Stimulated activated naive CD8-positive, alpha-beta T cell treated with anti-CD3 and anti-CD28 coated beads, Interleukin-15, Interleukin-2, amounts not matched to agents 100 ng/mL and 50 ng/mL, for 24 hours (primary cell): Measurements from ENCODE around the gene MYO1F.

Source experiments
- H3K27ac Mint-ChIP-seq: one replicate; pipeline ENCODE4 v1.8.0; 2021; ENCODE audit warnings: mild to moderate bottlenecking, mixed read lengths
- H3K27me3 Mint-ChIP-seq: one replicate; pipeline ENCODE4 v1.8.0; 2021; ENCODE audit warnings: mixed read lengths
- H3K36me3 Mint-ChIP-seq: one replicate; pipeline ENCODE4 v1.8.0; 2021; ENCODE audit warnings: low read depth, mixed read lengths
- H3K4me1 Mint-ChIP-seq: one replicate; pipeline ENCODE4 v1.8.0; 2021; ENCODE audit warnings: low read depth, mixed read lengths
- H3K4me3 Mint-ChIP-seq: one replicate; pipeline ENCODE4 v1.8.0; 2021; ENCODE audit warnings: mild to moderate bottlenecking, mixed read lengths
- H3K9me3 Mint-ChIP-seq: one replicate; pipeline ENCODE4 v1.8.0; 2021; ENCODE audit warnings: mixed read lengths

MYO1F gene

DNA sequence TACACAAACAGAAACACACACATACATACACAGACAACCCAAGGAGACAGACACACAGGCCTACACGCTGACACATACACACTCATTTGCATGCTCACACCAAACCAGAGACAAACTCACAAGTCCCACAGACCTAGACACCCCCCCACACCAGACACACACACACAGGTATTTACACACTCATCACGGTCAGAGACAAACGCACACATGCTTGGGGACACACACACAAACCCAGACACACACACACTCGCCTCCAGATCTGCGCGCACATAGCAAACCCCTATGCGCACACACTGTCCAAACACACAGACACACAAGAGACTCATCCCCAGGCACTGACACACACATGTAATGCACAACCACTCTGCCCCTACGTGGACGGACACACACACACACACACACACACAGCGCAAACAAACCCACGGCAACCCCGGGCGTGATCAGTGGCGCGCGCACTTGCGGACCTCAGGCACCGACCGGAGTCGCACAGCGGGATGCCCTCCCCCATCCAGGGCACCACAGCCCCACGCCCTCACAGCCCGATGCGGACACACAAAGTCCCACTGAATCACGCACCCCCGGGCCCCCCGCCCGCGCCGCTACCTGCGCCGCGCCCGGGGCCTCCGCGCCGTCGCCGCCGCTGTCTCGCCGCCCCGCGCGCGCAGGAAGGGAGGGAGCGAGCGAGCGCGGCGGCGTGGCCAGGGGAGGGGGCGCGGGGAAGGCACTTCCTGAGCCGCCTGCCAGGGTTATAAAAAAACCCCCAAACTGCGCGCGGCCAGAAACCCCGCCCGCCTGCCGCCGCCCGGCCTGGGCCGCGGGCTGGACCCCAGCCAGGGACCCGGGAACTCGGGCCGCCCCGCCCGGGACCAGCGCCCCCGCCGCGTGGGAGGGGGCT is 33.0 kb upstream of the MYO1F start, which contains the start of gene ADAMTS10:
Gene ADAMTS10, minus strand, starts transcription at position 675 of the 895 bp plus-strand sequence. CDS start 5,005 bp downstream, outside the sequence.
- Mint-ChIP-seq H3K36me3 (no peaks in the 10 kb centered on the region), H3K9me3 (no peaks in the 10 kb centered on the region), H3K4me1 (peaks cover 35% of the 10 kb centered on the region), H3K27ac (peak within 1 kb of the TSS; percentile 84), H3K27me3 (peaks cover 6% of the 10 kb centered on the region), H3K4me3 (peak within 1 kb of the TSS; percentile 82)

DNA sequence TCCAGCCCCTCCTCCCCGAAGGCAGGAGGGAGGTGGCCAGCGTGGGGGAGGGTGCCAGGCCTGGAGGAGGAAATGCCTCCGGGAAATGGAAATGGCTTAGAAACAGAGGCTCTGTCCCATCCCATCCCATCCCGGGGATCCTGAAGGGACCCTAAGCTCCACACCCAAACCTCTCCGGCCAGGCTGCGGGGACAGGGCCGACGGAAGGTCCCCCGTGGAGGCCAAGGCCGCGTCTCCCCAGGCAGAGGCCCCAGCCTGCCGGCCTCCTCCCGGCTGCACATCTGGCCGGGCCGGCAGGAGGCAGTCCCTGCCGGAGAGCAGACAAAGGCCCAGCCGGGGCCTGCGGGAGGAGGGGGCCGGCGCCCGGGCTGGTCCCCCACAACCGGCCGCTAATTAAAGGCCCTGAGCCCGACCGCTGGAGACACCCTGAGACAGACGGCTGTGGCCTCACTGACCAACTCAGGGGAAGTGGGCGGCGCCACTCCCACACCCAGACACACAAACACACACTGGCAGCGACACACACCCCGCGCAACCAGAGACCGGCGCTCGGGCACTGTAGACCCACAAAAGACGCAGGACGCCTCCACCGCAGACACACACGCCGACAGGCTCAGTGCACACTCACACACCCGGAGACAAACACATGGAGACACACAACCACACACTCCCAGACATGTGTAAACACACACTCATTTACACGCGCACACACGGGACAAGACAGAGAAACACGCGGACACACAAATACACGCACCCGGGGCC is 32.2 kb upstream of the MYO1F start:
- Mint-ChIP-seq H3K27me3 (peaks cover 6% of the 10 kb centered on the region), H3K27ac (peak overlapping the region; percentile 84), H3K4me3 (peak overlapping the region; percentile 82), H3K4me1 (peaks cover 31% of the 10 kb centered on the region), H3K9me3 (no peaks in the 10 kb centered on the region), H3K36me3 (no peaks in the 10 kb centered on the region)

DNA sequence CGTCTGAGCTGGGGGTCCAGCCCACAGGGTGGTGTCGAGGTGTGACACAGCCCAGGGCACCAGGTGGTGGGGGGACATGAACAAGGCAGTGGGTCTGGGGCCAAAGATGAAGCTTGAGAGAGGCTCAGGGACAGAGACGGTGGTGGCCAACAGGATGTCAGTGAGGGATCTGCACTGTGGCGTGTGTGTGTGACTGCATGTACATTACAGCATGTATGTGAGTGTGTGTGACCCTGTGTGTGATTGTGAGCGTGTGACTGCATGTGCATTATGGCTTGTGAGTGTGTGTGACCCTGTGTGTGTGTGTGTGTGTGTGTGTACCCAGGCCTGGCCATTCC is 31.7 kb upstream of the MYO1F start:
- Mint-ChIP-seq H3K27me3 (peaks cover 6% of the 10 kb centered on the region), H3K36me3 (no peaks in the 10 kb centered on the region), H3K9me3 (no peaks in the 10 kb centered on the region), H3K27ac (peak overlapping the region; percentile 10), H3K4me3 (peak overlapping the region; percentile 74), H3K4me1 (peaks cover 31% of the 10 kb centered on the region)

DNA sequence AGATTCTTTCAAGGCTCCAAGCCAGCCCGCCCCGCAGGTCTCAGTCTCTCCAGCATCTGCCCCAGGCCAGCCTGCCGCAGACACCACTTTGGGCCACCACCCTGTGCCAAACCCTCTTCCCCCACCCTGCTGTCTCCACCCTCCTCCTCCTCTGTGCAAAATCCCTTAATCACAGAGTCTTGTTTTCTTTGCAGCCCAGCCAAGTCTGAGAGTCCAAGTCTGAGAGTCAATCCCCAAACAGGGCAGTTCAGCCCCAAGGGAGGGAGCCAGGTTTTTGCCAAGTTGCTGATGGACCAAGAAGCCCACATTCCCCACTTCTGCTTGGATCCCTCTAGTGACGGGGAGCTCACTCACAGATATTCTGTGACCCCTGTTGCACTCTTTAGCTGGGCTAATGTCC is 30.1 kb upstream of the MYO1F start:
- H3K36me3 Mint-ChIP-seq: no peaks in the 10 kb centered on the region
- no peak overlapping the region for H3K4me3 Mint-ChIP-seq
- peaks cover 25% of the 10 kb centered on the region for H3K4me1 Mint-ChIP-seq
- H3K27ac Mint-ChIP-seq: no peak overlapping the region
- peaks cover 6% of the 10 kb centered on the region for H3K27me3 Mint-ChIP-seq
- no peaks in the 10 kb centered on the region for H3K9me3 Mint-ChIP-seq

DNA sequence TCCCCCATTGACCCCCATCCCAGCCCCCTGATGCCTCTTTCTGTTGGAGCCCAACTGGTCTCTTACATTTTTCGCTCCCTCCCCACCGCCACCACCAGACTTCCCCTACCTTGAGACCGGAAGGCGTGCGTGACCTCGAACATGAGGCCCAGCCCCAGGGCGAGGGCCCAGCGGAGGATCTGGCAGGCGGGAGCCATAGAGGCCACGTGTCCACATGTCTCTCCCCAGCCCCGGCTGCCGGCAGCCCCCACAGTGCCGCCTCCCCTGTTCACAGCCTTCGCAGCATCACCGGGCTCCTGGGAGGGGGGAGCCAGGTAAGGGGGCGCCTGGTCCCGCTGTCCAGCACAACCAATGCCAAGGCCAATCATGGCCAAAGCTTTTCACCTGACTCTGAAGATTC is 28.3 kb upstream of the MYO1F start:
- H3K36me3 Mint-ChIP-seq: no peaks in the 10 kb centered on the region
- H3K9me3 Mint-ChIP-seq: no peaks in the 10 kb centered on the region
- no peak overlapping the region for H3K27ac Mint-ChIP-seq
- H3K4me1 Mint-ChIP-seq: peaks cover 17% of the 10 kb centered on the region
- peaks cover 6% of the 10 kb centered on the region for H3K27me3 Mint-ChIP-seq
- no peak overlapping the region for H3K4me3 Mint-ChIP-seq

DNA sequence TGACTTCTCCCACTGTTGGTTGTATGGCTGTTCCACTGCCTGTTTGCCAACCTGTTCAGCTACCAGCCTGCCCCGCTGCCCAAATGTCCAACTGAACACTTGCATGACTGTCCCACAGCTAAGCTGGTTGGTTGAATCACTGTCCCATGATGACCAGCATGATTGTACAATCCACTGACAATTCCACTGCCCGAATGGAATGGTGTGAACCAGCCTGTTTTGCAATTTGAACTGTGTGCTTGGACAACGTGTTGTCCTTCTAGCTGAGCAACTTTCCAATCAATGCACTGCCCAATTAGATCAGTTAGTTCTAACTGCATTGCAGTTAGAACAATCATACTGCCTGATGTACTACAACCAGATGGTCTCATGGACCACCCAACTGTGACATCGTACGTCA is 24.6 kb upstream of the MYO1F start:
- H3K4me1 Mint-ChIP-seq: no peaks in the 10 kb centered on the region
- H3K36me3 Mint-ChIP-seq: no peaks in the 10 kb centered on the region
- H3K4me3 Mint-ChIP-seq: no peak overlapping the region
- H3K27me3 Mint-ChIP-seq: no peaks in the 10 kb centered on the region
- no peak overlapping the region for H3K27ac Mint-ChIP-seq
- no peaks in the 10 kb centered on the region for H3K9me3 Mint-ChIP-seq

DNA sequence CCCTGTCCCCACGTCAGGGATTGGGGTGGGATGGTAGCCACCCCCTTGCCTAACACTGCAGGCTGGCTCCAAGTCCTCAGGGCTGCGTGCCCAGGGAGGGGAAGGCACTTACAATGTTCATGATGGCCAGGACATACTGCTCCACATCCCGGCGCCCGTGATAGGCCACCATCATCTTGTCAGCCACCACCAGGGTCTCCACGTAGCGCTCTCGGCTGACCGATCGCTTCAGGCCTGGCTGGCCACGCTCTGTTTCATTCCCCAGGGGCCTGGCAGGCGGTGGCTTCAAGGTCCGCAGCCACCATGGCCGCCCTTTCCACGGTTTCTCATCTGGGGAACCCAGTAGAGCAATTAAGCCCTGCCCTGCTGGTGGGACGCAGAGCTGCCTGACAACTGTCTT is 23.6 kb upstream of the MYO1F start:
- H3K27ac Mint-ChIP-seq: no peak overlapping the region
- H3K36me3 Mint-ChIP-seq: no peaks in the 10 kb centered on the region
- no peaks in the 10 kb centered on the region for H3K27me3 Mint-ChIP-seq
- H3K4me1 Mint-ChIP-seq: no peaks in the 10 kb centered on the region
- H3K9me3 Mint-ChIP-seq: no peaks in the 10 kb centered on the region
- no peak overlapping the region for H3K4me3 Mint-ChIP-seq

DNA sequence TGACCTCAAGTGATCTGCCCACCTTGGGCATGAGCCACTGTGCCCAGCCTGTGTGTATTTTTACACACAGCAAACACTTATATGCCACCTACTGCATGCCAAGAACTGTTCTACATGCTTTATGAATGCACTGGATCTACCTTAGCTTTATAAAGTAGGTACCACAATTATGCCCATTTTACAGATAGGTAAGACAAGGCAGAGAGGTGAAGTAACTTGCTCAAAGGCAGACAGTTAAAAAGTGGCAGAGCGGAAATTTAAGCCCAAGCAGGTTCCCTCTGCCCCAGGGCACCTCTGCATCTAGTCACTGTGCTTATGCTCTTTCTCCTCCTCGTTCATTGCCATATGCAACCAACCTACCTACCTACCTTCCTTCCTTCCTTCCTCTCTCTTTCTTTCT is 22.8 kb upstream of the MYO1F start:
- no peaks in the 10 kb centered on the region for H3K27me3 Mint-ChIP-seq
- no peaks in the 10 kb centered on the region for H3K4me1 Mint-ChIP-seq
- no peak overlapping the region for H3K27ac Mint-ChIP-seq
- H3K4me3 Mint-ChIP-seq: no peak overlapping the region
- H3K36me3 Mint-ChIP-seq: no peaks in the 10 kb centered on the region
- H3K9me3 Mint-ChIP-seq: no peaks in the 10 kb centered on the region

DNA sequence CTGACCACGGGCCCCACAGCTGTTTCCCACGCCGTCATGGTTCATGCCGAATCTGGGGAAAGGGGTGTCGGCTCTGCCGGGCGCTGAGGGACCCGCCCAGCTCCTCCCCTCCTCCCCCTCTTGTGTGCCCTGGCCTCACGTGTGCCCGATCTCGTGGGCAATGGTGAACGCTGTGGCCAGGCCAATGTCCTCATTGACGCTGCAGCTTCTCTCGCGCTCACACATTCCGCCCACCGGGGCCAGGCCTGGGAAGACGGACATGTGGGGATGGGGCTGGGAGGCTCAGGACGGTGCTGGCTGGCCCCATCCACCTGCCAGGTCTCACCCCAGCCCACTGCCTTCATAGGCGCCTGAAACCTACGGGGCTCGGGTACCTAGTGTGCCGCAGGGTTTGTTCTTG is 18.9 kb upstream of the MYO1F start:
- H3K9me3 Mint-ChIP-seq: peaks cover 6% of the 10 kb centered on the region
- peaks cover 16% of the 10 kb centered on the region for H3K4me1 Mint-ChIP-seq
- no peaks in the 10 kb centered on the region for H3K36me3 Mint-ChIP-seq
- H3K27me3 Mint-ChIP-seq: no peaks in the 10 kb centered on the region
- no peak overlapping the region for H3K27ac Mint-ChIP-seq
- no peak overlapping the region for H3K4me3 Mint-ChIP-seq

DNA sequence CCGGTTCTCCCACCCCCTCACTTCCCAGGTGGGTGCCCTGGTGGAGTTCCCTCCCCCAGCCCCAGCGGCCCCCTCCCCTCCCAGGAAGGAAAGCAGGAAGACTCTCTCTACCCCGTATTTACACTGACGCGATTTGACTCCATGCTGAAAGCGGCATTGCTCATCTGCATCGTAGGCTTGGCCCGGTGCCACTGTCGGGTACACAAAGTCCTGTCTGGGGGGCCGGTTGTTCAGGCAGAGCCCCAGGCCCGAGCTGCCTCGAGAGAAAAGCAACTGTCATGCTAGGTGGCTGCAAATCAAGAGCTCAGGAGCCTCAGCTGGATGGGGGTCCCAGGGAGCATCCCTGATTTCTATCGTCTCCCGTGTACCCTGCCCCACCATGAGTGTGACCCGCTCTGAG is 18.4 kb upstream of the MYO1F start:
- Mint-ChIP-seq H3K27me3 (no peaks in the 10 kb centered on the region), H3K27ac (no peak overlapping the region), H3K4me1 (peaks cover 16% of the 10 kb centered on the region), H3K9me3 (peaks cover 6% of the 10 kb centered on the region), H3K36me3 (no peaks in the 10 kb centered on the region), H3K4me3 (no peak overlapping the region)

DNA sequence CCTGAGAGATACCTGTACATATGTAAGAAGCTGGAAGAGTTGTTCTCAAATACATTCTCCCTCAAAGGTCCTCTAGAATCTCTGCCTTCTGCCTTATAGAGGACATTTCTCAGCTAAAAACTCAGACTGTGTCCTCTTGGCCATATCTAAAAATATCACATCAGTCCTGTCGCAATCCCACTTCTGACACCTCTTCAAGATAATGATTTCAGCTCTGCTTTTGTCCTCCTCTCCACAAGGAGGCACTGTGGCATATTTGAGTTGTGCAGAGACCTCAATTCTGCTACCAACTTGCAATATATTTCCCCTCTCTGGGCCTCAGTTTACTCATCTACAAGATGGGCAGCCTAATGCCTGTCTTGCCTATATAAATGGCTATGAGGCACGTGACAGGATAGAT is 16.7 kb upstream of the MYO1F start:
- H3K9me3 Mint-ChIP-seq: peaks cover 6% of the 10 kb centered on the region
- peaks cover 16% of the 10 kb centered on the region for H3K4me1 Mint-ChIP-seq
- H3K36me3 Mint-ChIP-seq: no peaks in the 10 kb centered on the region
- H3K4me3 Mint-ChIP-seq: peak overlapping the region; percentile 10
- H3K27ac Mint-ChIP-seq: no peak overlapping the region
- no peaks in the 10 kb centered on the region for H3K27me3 Mint-ChIP-seq

DNA sequence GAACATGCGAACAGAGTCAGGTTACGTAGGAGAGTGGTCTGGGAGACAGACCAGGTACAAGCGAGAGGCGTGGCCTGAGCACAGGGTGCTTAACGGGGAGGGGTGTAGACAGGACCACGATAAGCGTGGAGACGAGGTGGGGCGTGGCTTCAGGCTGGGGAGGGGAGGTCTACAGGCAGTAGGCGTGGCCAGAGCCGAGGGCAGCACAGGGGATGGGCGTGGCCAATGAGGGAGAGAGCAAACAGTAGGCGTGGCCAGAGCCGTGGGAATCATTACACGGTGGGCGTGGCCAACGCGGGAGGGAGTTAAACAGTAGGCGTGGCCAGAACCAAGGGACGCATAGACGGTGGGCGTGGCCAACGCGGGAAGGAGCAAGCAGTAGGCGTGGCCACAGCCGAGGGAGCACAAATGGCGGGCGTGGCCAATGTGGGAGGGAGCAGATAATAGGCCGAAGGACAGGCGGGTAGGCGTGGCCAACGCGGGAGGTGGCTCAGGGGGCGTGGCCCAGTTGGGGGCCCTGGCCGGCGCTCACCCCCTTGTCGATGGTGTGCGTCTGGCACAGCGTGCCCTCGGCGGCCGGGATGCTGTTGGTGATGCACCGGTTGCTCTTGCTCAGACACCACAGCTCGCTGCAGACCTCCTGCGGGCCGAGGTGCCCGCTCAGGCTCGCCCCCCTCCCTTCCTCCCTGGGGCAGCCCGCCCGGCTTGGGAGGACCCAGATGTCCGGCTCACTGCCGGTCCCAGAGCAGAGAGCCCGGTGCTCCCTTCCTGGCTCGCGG is 15.2 kb upstream of the MYO1F start:
- H3K9me3 Mint-ChIP-seq: peaks cover 6% of the 10 kb centered on the region
- peak overlapping the region; percentile 79 for H3K4me3 Mint-ChIP-seq
- H3K27me3 Mint-ChIP-seq: no peaks in the 10 kb centered on the region

DNA sequence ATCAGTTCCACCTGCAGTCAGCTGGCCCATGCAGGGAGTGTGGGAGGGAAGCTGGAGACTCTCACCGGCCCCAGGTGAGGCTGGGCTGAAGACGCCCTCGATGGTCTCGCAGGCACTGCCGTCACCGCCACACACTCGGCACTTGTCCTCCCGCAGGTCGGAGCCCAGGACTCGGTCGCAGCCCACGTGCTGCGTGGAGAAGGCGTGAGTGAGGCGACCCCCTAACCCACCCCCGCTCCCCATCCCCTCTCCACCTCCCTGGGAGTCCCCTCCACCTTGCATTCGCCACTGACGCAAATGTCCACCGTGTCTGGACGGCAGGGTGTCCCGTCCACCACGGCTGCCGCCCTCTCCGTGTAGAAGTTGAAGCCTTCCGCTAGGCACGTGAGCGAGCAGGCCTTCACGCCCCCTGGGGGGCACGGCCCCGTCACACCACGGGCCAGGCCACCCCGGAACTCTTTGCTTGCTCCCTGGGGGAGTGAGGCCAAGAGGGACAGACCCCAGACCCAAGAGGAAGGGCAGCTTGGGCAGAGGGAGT is 12.0 kb upstream of the MYO1F start:
- Mint-ChIP-seq H3K4me3 (no peak overlapping the region), H3K27me3 (no peaks in the 10 kb centered on the region), H3K4me1 (peaks cover 16% of the 10 kb centered on the region), H3K36me3 (no peaks in the 10 kb centered on the region), H3K9me3 (peaks cover 6% of the 10 kb centered on the region), H3K27ac (no peak overlapping the region)

More for the DNA sequence above, 15.2 kb upstream of the MYO1F start:
- Mint-ChIP-seq H3K4me1 (peaks cover 16% of the 10 kb centered on the region), H3K36me3 (no peaks in the 10 kb centered on the region), H3K27ac (peak overlapping the region; percentile 65)

DNA sequence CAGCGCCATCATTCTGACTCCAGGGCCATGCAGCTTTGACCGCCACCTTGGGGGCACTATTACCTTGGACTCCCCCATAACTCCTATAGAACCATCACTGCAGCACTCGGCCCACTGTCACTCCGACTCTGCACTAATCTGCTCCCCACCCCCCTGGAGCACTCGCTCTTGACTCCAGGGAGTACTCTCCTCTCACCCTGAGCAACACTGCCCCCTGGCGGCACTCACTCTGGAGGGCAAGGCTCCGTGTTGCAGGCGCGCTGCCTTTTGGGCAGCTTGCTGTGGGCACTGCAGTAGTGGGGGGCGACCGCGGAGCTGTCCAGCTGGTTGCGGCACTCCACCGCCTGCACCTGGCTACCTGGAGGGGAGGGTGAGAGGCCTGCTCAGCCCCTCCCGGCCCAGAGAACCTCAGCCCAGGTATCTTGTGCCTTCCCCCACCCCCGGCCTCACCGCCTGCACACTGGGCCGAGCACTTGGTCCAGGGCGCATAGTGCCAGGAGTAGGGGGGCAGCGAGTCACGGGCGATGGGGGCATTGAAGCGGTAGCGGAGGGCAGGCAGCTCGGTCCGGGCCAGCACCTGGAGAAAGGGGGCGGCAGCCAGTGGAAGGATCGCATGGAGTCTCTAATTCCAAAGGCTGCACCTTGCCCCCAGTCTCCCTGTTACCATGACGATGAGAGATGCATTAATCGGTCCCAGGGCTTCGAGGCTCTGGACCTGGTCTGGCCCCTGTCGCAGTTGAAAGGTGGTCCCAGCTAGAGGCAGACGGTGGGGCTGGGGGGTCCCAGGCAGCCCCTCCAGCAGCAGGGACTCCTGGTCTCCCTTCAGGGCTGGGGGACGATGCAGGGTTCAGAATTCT is 8.9 kb upstream of the MYO1F start:
- no peak overlapping the region for H3K4me3 Mint-ChIP-seq
- no peak overlapping the region for H3K27ac Mint-ChIP-seq
- no peaks in the 10 kb centered on the region for H3K27me3 Mint-ChIP-seq

More for the DNA sequence above, 8.9 kb upstream of the MYO1F start:
- H3K4me1 Mint-ChIP-seq: no peaks in the 10 kb centered on the region
- no peaks in the 10 kb centered on the region for H3K9me3 Mint-ChIP-seq
- H3K36me3 Mint-ChIP-seq: no peaks in the 10 kb centered on the region
